ENCODE measurements around the gene ABL2.

The ABL2 gene

DNA sequence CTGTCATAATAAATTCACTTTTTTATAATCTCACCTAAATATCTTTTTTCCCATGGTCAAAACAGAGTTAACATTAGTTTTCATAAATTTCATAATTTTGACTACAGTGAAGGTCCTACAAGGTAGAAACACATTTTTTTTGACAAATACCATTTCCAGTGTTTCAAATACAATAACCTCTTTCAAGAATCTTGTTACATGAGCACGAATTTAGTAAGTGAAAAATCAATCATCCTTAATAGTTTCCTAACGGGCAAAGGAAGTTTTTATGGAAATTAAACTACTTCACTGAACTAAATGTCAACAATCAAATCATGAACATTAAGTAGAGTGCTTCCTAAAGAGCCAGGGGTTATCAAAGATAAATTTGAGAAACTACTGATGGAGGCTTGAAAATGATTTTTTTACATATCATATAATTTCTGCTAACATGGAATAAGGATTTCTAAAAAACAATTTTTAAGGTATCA lies 35.4 kb downstream of the ABL2 start:
- 0 out of 2 replicates have a peak overlapping the region, but pooled peaks have one; percentile 26 for H3K27ac ChIP-seq
- TF ChIP-seq, protein P1, sequence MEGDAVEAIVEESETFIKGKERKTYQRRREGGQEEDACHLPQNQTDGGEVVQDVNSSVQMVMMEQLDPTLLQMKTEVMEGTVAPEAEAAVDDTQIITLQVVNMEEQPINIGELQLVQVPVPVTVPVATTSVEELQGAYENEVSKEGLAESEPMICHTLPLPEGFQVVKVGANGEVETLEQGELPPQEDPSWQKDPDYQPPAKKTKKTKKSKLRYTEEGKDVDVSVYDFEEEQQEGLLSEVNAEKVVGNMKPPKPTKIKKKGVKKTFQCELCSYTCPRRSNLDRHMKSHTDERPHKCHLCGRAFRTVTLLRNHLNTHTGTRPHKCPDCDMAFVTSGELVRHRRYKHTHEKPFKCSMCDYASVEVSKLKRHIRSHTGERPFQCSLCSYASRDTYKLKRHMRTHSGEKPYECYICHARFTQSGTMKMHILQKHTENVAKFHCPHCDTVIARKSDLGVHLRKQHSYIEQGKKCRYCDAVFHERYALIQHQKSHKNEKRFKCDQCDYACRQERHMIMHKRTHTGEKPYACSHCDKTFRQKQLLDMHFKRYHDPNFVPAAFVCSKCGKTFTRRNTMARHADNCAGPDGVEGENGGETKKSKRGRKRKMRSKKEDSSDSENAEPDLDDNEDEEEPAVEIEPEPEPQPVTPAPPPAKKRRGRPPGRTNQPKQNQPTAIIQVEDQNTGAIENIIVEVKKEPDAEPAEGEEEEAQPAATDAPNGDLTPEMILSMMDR (conservative IDR thresholded peaks at IDR 0.05): peak; percentile 31

- no peak overlapping the region for H3K27ac ChIP-seq
- TF ChIP-seq, protein P1 (conservative IDR thresholded peaks at IDR 0.05): no peak
Observed at GRCh38 chr1:179190861-179191260, 38.6 kb downstream of the ABL2 start.

DNA sequence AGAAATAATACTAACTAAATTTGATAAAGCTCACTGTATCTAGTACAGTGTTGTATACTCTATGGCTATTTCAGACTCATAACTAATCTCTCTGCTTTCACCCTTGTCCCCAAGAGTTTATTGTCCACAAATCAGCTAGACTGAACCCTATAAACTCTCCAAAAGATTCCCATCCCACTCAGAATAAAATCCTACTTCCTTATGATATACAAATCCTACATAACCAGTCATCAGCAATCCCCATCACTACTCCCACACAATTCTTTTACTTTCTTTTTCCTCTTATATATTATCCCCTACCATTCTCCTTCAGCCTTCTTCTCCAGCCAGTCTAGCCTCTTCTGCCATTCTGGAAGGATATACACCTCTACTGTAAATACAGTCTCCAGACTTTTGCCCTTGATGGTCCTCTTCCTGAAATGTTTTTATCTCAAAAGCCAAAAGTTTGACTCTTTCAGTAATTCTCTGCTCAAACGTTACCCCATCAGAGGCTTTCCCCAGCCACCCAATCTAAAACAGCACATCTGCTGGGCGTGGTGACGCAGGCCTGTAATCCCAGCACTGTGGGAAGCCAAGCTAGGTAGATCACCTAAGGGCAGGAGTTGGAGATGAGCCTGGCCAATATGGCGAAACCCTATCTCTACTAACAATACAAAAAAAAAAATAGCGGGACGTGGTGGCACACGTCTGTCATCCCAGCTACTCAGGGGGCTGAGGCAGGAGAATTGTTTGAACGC lies 41.6 kb downstream of the ABL2 start:
- no peak overlapping the region for H3K27ac ChIP-seq
- TF ChIP-seq, protein P1 (conservative IDR thresholded peaks at IDR 0.05): no peak

GRCh38 chr1:179187043-179187442 lies 42.4 kb downstream of the ABL2 start:
- TF ChIP-seq, protein P1 (conservative IDR thresholded peaks at IDR 0.05): no peak
- no peak overlapping the region for H3K27ac ChIP-seq

DNA sequence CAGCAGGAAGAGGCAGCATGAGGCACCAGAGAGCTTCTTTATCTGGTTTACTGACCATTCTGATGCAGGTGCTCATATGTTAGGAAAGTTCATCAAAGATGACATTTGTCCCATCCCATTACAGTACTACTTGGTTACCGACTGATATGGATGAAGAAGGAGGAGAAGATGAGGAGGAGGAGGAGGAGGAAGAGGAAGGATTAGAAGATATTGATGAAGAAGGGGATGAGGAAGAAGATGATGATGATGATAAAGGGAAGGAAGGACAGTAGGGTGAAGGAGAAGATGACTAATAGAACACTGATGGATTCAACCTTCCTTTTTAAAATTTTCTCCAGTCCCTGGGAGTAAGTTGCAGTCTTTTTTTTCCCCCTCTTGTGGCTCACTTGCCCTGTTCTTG lies 45.1 kb downstream of the ABL2 start:
- no peak overlapping the region for H3K27ac ChIP-seq

DNA sequence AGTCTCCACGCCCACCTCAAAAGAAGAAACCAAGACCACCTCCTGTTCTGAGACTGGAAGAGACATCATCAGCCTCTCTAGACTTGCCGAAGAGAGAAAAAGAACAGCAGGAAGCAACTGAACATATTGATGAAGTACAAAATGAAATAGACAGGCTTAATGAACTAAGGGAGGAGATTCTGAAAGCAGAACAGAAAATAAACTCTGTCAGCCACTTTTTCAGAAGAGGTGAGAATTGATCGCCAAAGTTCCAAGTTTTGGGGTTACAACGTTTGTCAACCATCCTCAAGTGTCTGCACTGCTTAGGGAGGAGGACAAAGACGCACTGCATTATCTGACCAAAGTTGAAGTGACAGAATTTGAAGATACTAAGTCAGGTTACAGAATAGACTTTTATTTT lies 45.6 kb downstream of the ABL2 start:
- H3K27ac ChIP-seq: no peak overlapping the region
- TF ChIP-seq, protein P1 (conservative IDR thresholded peaks at IDR 0.05): no peak

More for the DNA sequence above, 45.1 kb downstream of the ABL2 start:
- TF ChIP-seq, protein P1 (conservative IDR thresholded peaks at IDR 0.05): no peak

DNA sequence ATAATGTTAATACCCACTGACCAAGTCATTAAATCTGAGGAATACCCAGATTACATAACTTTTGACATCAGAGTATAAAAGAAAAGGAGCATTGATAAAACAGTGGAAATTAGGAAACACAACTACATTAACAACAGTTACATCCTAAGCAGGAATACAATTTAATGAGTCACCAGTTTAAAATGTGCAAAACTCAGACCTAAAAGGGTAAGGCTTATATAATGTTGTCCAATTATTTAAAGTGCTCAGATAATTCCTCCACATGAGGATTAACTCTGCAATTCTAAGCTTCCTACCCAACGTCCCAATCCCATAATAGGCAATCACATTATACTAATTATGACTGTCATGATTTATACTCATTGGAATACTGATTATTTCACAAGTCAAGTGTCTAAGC lies 50.5 kb downstream of the ABL2 start:
- TF ChIP-seq, protein P1 (conservative IDR thresholded peaks at IDR 0.05): no peak
- H3K27ac ChIP-seq: no peak overlapping the region

All from VCaP (cell line).